Measurements from ENCODE around the gene SLC27A2. TPM values are rescaled to one million over a fixed set of nuclear protein-coding genes. Genes with fewer than 3 reads are reported as not detected.
"Not testable (repeated sequence)": the region's sequence is repeated elsewhere in the genome, so short reads cannot be mapped to it uniquely, and the experiment has no call there.

SLC27A2 gene
- total RNA-seq, 1 donor from 2014 or later: 2.1 TPM

DNA sequence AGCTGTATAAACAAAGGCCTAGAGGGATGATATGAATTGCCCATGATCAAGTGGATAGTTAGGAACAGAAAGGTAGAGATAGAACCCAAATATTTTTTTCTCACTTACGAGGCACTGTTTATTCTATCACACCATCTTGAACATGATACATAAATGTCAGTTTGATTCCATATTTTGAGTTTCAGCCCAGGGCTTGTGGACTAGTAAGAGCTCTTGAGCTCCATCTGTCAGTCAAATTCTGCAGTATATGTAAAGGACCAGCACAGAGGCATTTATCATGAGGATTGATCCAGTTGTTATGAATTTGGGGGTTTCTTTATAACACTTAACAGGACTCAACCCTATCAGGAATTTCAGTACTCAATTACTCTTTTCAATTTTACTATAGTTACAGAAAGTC lies 4.8 kb downstream of the SLC27A2 start:
- Mint-ChIP-seq H3K27me3 (ENCODE audit: insufficient read depth, low read depth) (peaks cover 17% of the 10 kb centered on the region), H3K27ac (no peak overlapping the region), H3K4me3 (no peak overlapping the region), H3K4me1 (peaks cover 5% of the 10 kb centered on the region), H3K9me3 (no peaks in the 10 kb centered on the region), H3K36me3 (no peaks in the 10 kb centered on the region)
- Histone ChIP-seq H3K79me2 (ENCODE audit: low read depth) (no peaks in the 10 kb centered on the region), H4K20me1 (ENCODE audit: low read depth) (no peaks in the 10 kb centered on the region), H3K4me1 (peaks cover 17% of the 10 kb centered on the region), H3K27ac (no peak overlapping the region), H3K9me3 (ENCODE audit: low read depth) (no peaks in the 10 kb centered on the region), H3K4me2 (no peak overlapping the region), H3K36me3 (no peaks in the 10 kb centered on the region), H3K9ac (no peak overlapping the region), H3F3A (ENCODE audit: low read depth) (peaks cover 2% of the 10 kb centered on the region), H3K27me3 (peaks cover 29% of the 10 kb centered on the region), H3K4me3 (no peak overlapping the region), H2AFZ (replicated peaks) (no peak overlapping the region)
- TF ChIP-seq EZH2 (IDR thresholded peaks at IDR 0.05) (no peak), EZH2phosphoT487 (IDR thresholded peaks at IDR 0.05) (no peak)
- TF ChIP-seq, protein P1, sequence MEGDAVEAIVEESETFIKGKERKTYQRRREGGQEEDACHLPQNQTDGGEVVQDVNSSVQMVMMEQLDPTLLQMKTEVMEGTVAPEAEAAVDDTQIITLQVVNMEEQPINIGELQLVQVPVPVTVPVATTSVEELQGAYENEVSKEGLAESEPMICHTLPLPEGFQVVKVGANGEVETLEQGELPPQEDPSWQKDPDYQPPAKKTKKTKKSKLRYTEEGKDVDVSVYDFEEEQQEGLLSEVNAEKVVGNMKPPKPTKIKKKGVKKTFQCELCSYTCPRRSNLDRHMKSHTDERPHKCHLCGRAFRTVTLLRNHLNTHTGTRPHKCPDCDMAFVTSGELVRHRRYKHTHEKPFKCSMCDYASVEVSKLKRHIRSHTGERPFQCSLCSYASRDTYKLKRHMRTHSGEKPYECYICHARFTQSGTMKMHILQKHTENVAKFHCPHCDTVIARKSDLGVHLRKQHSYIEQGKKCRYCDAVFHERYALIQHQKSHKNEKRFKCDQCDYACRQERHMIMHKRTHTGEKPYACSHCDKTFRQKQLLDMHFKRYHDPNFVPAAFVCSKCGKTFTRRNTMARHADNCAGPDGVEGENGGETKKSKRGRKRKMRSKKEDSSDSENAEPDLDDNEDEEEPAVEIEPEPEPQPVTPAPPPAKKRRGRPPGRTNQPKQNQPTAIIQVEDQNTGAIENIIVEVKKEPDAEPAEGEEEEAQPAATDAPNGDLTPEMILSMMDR (IDR thresholded peaks at IDR 0.05): no peak
- no peak for DNase-seq (ENCODE audit: low spot score)

DNA sequence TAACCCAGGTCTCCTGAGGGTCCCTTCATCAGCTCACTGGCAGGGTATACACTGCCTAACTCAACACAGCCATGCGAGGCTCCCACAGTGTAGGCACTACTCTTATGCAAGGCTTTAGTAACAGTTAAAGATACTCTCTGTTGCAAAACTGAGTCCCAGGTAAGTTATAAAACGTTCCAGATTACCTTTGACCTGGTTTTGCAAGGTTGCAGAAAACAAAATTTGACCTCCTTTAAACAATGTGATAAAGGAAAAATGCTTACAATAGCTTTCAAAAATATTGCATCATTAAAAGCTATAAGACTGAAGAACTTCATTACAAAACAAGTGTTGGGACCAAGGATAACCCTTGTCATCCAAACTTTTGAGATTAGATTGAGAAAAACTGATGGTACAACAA lies 5.5 kb downstream of the SLC27A2 start:
- Mint-ChIP-seq H3K27ac (no peak overlapping the region), H3K9me3 (no peaks in the 10 kb centered on the region)

DNA sequence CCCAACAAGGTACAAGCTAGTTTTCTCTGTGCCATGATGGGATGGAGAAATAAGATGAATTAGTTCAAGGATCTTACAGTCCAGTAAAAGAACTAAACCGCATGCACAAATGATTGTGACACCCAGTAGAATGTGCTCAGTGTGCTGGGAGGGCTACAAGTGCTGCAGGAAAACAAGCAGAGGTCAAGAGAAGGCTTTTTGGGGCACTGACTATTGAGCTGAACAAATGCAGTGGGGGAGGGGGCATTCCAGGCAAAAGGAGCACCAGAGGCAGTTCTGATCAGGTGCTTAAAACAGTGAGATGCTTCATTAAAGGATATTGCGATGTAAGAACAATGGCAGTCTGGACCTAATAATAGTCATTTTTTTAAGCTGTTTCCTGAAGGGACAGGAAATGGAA lies 6.0 kb downstream of the SLC27A2 start:
- Histone ChIP-seq H3K27ac (no peak overlapping the region), H3K79me2 (ENCODE audit: low read depth) (no peaks in the 10 kb centered on the region), H3K4me2 (peak overlapping the region; percentile 12), H2AFZ (replicated peaks) (no peak overlapping the region), H3K4me3 (no peak overlapping the region), H3K9me3 (ENCODE audit: low read depth) (no peaks in the 10 kb centered on the region), H3K4me1 (peaks cover 10% of the 10 kb centered on the region), H3K9ac (no peak overlapping the region), H3K36me3 (no peaks in the 10 kb centered on the region), H4K20me1 (ENCODE audit: low read depth) (no peaks in the 10 kb centered on the region), H3K27me3 (peaks cover 17% of the 10 kb centered on the region), H3F3A (ENCODE audit: low read depth) (no peaks in the 10 kb centered on the region)
- no peaks in the 10 kb centered on the region for H3K4me1 Mint-ChIP-seq
- H3K27me3 Mint-ChIP-seq (ENCODE audit: insufficient read depth, low read depth): peaks cover 13% of the 10 kb centered on the region
- H3K36me3 Mint-ChIP-seq: no peaks in the 10 kb centered on the region
- no peak overlapping the region for H3K4me3 Mint-ChIP-seq
- no peaks in the 10 kb centered on the region for H3K9me3 Mint-ChIP-seq
- no peak overlapping the region for H3K27ac Mint-ChIP-seq
- TF ChIP-seq, protein P1 (IDR thresholded peaks at IDR 0.05): no peak
- peak; percentile 25 for DNase-seq (ENCODE audit: low spot score)

More for the DNA sequence above, 5.5 kb downstream of the SLC27A2 start:
- peaks cover 16% of the 10 kb centered on the region for H3K27me3 Mint-ChIP-seq (ENCODE audit: insufficient read depth, low read depth)
- H3K27ac ChIP-seq: no peak overlapping the region
- no peaks in the 10 kb centered on the region for H3F3A ChIP-seq (ENCODE audit: low read depth)
- peaks cover 4% of the 10 kb centered on the region for H3K4me1 Mint-ChIP-seq
- no peak overlapping the region for H3K9ac ChIP-seq
- H4K20me1 ChIP-seq (ENCODE audit: low read depth): no peaks in the 10 kb centered on the region
- H3K27me3 ChIP-seq: peaks cover 22% of the 10 kb centered on the region
- H3K79me2 ChIP-seq (ENCODE audit: low read depth): no peaks in the 10 kb centered on the region
- no peaks in the 10 kb centered on the region for H3K36me3 Mint-ChIP-seq
- TF ChIP-seq EZH2 (IDR thresholded peaks at IDR 0.05): no peak
- TF ChIP-seq, protein P1 (IDR thresholded peaks at IDR 0.05): no peak
- TF ChIP-seq EZH2phosphoT487 (IDR thresholded peaks at IDR 0.05): no peak
- peak overlapping the region; percentile 12 for H3K4me2 ChIP-seq
- no peak overlapping the region for H2AFZ ChIP-seq (replicated peaks)
- H3K4me3 Mint-ChIP-seq: no peak overlapping the region
- H3K9me3 ChIP-seq (ENCODE audit: low read depth): no peaks in the 10 kb centered on the region
- DNase-seq (ENCODE audit: low spot score): no peak
- no peaks in the 10 kb centered on the region for H3K36me3 ChIP-seq
- H3K4me1 ChIP-seq: peaks cover 15% of the 10 kb centered on the region
- no peak overlapping the region for H3K4me3 ChIP-seq

DNA sequence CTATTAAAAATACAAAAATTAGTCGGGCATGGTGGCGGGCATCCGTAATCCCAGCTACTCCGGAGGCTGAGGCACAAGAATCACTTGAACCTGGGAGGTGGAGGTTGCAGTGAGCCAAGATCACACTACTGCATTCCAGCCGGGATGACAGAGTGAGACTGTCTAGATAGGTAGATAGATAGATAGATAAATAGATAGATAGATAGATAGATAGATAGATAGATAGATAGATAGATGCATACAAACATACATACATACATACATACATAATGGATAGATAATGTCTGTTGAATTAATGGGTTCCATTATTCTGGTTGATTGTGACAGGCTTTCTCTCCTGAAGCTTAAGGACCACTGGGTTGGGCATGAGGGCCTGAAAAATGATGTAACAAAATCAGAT lies 6.8 kb downstream of the SLC27A2 start:
- not testable (repeated sequence) for H3K79me2 ChIP-seq (ENCODE audit: low read depth); H4K20me1 ChIP-seq (ENCODE audit: low read depth); H3K4me3 ChIP-seq; H3K27ac Mint-ChIP-seq; DNase-seq (ENCODE audit: low spot score); H3K4me1 Mint-ChIP-seq; H2AFZ ChIP-seq (replicated peaks); H3K4me3 Mint-ChIP-seq; H3K9ac ChIP-seq; H3K27ac ChIP-seq; H3K27me3 Mint-ChIP-seq (ENCODE audit: insufficient read depth, low read depth); H3K36me3 Mint-ChIP-seq; H3K4me1 ChIP-seq; H3K36me3 ChIP-seq; H3K9me3 Mint-ChIP-seq; H3K4me2 ChIP-seq; H3F3A ChIP-seq (ENCODE audit: low read depth); H3K9me3 ChIP-seq (ENCODE audit: low read depth); H3K27me3 ChIP-seq

Measured in neural progenitor cell (in vitro differentiated cells).